OCI-LY3 (cell line): ENCODE measurements around the gene MMP17.

Experiments used
- CTCF ChIP-seq: fragments of 200-600, 300-600 bp; sonication (generic); IDR thresholded peaks from 2 replicates; pipeline ENCODE4 v1.5.1; 2014; ENCODE audit warnings: antibody characterized with exemption, low read length, low read depth
- EZH2phosphoT487 ChIP-seq: fragments of 200-600 bp; shearing (Covaris generic); IDR thresholded peaks from 2 replicates; pipeline ENCODE4 v1.6.1; 2018; ENCODE audit warnings: antibody characterized with exemption, mixed run types, low read depth

DNA sequence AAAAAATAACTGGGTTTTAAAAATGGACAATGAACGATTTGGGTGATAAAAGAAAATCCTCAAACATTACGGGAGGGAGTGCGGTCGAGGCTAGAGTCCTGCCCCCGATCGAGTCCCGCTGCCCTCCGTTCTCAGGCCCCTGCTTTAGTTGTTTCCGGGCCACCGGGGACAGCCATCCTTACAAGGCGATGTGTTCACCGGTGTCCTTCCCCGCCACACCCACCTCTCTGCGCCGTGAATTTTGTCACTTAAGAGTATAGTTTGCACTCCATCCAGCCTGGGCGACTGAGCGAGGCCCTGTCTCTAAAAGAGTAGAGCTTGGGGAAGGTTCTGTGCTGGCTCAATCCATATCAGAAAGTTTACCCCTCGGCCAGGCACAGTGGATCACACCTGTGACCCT lies 69.1 kb downstream of the MMP17 start:
- TF ChIP-seq CTCF (no peak), EZH2phosphoT487 (no peak)
